AG09309 (cell line): ENCODE measurements around the gene CHRNB2.
"Not testable (repeated sequence)": the region's sequence is repeated elsewhere in the genome, so short reads cannot be mapped to it uniquely, and the experiment has no call there.

ENCODE experiments used
- DNase-seq: peaks from one replicate; pipeline ENCODE4 v3.0.0-alpha.2; 2010; ENCODE audit warnings: low read depth
- H3K4me3 ChIP-seq: 2 replicates; pipeline ENCODE4 v1.5.1; 2011; ENCODE audit warnings: mild to moderate bottlenecking, low read depth, low read length, moderate library complexity; ENCODE audit not compliant: control insufficient read depth
- CTCF ChIP-seq: IDR thresholded peaks from 2 replicates; pipeline ENCODE4 v1.5.1; 2011; ENCODE audit warnings: mild to moderate bottlenecking, low read depth, low read length, inconsistent platforms; ENCODE audit not compliant: insufficient read depth, control insufficient read depth; ENCODE audit errors: missing control alignments

Gene CHRNB2

GRCh38 chr1:154529308-154529707 is 38.3 kb upstream of the CHRNB2 start:
- H3K4me3 ChIP-seq: no peak overlapping the region
- TF ChIP-seq CTCF: no peak
- no peak for DNase-seq

GRCh38 chr1:154531950-154532349 is 35.6 kb upstream of the CHRNB2 start:
- H3K4me3 ChIP-seq, DNase-seq: not testable (repeated sequence)

- no peak for DNase-seq
- peak; percentile 56 for TF ChIP-seq CTCF
- no peak overlapping the region for H3K4me3 ChIP-seq
These were observed 33.4 kb upstream of the CHRNB2 start for GRCh38 chr1:154533952-154534844.

- no peak for TF ChIP-seq CTCF
- DNase-seq: no peak
- no peak overlapping the region for H3K4me3 ChIP-seq
These were observed 31.0 kb upstream of the CHRNB2 start for GRCh38 chr1:154536570-154536969.

GRCh38 chr1:154539486-154540483 is 27.8 kb upstream of the CHRNB2 start:
- no peak for TF ChIP-seq CTCF
- H3K4me3 ChIP-seq: no peak overlapping the region
- no peak for DNase-seq

- TF ChIP-seq CTCF: no peak
- H3K4me3 ChIP-seq: no peak overlapping the region
- DNase-seq: no peak
These were observed 26.3 kb upstream of the CHRNB2 start for GRCh38 chr1:154541231-154541630.
